ENCODE measurements around the gene FGF19.

DNA sequence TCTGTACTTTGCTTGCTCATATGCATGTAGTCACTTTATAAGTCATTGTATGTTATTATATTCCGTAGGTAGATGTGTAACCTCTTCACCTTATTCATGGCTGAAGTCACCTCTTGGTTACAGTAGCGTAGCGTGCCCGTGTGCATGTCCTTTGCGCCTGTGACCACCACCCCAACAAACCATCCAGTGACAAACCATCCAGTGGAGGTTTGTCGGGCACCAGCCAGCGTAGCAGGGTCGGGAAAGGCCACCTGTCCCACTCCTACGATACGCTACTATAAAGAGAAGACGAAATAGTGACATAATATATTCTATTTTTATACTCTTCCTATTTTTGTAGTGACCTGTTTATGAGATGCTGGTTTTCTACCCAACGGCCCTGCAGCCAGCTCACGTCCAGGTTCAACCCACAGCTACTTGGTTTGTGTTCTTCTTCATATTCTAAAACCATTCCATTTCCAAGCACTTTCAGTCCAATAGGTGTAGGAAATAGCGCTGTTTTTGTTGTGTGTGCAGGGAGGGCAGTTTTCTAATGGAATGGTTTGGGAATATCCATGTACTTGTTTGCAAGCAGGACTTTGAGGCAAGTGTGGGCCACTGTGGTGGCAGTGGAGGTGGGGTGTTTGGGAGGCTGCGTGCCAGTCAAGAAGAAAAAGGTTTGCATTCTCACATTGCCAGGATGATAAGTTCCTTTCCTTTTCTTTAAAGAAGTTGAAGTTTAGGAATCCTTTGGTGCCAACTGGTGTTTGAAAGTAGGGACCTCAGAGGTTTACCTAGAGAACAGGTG is 51.8 kb downstream of the FGF19 start:
- TF ChIP-seq EZH2 (IDR thresholded peaks at IDR 0.05; ENCODE audit: insufficient read depth, poor library complexity, severe bottlenecking) (no peak), EZH2phosphoT487 (IDR thresholded peaks at IDR 0.05; ENCODE audit: insufficient read depth, low read depth) (no peak)

Measured in GM23248 (cell line).